Measurements from ENCODE around the gene CDC23.
"Not testable (repeated sequence)": the region's sequence is repeated elsewhere in the genome, so short reads cannot be mapped to it uniquely, and the experiment has no call there.

Gene CDC23

GRCh38 chr5:138213161-138214029, at the start of gene CDC23:
Gene CDC23 (minus strand): TSS chr5:138213323. CDS start chr5:138213312, 11 bp downstream.
- peak; percentile 99 for DNase-seq

- no peak for DNase-seq
These were observed 45.7 kb upstream of the CDC23 start for GRCh38 chr5:138258704-138259292.

- DNase-seq, result no peak
These were observed 44.5 kb upstream of the CDC23 start for GRCh38 chr5:138257583-138257982.

GRCh38 chr5:138252944-138253343, 39.8 kb upstream of the CDC23 start:
- DNase-seq, result no peak

GRCh38 chr5:138247800-138248199, 34.7 kb upstream of the CDC23 start:
- not testable (repeated sequence) for DNase-seq

- DNase-seq, result no peak
These were observed 33.7 kb upstream of the CDC23 start for GRCh38 chr5:138246822-138247221.

GRCh38 chr5:138246334-138246733, 33.2 kb upstream of the CDC23 start:
- no peak for DNase-seq

- no peak for DNase-seq
These were observed 32.6 kb upstream of the CDC23 start for GRCh38 chr5:138245717-138246116.

- no peak for DNase-seq
These were observed 30.7 kb upstream of the CDC23 start for GRCh38 chr5:138243794-138244193.

- no peak for DNase-seq
These were observed 28.8 kb upstream of the CDC23 start for GRCh38 chr5:138241688-138242571.

GRCh38 chr5:138240650-138241385, 27.7 kb upstream of the CDC23 start:
- DNase-seq, result no peak

GRCh38 chr5:138238034-138238433, 24.9 kb upstream of the CDC23 start:
- DNase-seq, result no peak

GRCh38 chr5:138234651-138235050, 21.5 kb upstream of the CDC23 start:
- DNase-seq, result no peak

- DNase-seq, result no peak
These were observed 20.2 kb upstream of the CDC23 start for GRCh38 chr5:138233280-138233679.

GRCh38 chr5:138230981-138231589, 18.0 kb upstream of the CDC23 start:
- DNase-seq, result peak; percentile 44

- no peak for DNase-seq
These were observed 17.1 kb upstream of the CDC23 start for GRCh38 chr5:138230261-138230660.

GRCh38 chr5:138229387-138229786, 16.3 kb upstream of the CDC23 start:
- no peak for DNase-seq

GRCh38 chr5:138226910-138227309, 13.8 kb upstream of the CDC23 start:
- DNase-seq, result no peak

- no peak for DNase-seq
These were observed 11.6 kb upstream of the CDC23 start for GRCh38 chr5:138224712-138225111.

- no peak for DNase-seq
These were observed 10.4 kb upstream of the CDC23 start for GRCh38 chr5:138223532-138223931.

- no peak for DNase-seq
These were observed 3.7 kb upstream of the CDC23 start for GRCh38 chr5:138216799-138217198.

GRCh38 chr5:138212828-138213160, 329 bp downstream of the CDC23 start:
- no peak for DNase-seq

All from NCI-H345 (cell line).